ENCODE results near the gene PASK. TPM values are rescaled to one million over a fixed set of nuclear protein-coding genes. Genes with fewer than 3 reads are reported as not detected.

The PASK gene
- total RNA-seq, 1 experiment from 2014 or later: 51.6 TPM

- Histone ChIP-seq H3K9me3 (ENCODE audit: control insufficient read depth, insufficient read depth, low read depth, low read length) (no peaks in the 10 kb centered on the region), H3K4me3 (ENCODE audit: low read depth in 2 of 2, low read length in 2 of 2) (no peak overlapping the region), H3K27me3 (ENCODE audit: control insufficient read depth, insufficient read depth, low read length) (no peaks in the 10 kb centered on the region), H3K36me3 (ENCODE audit: control insufficient read depth, insufficient read depth, low read length) (no peaks in the 10 kb centered on the region; the same call in 1 of the 2 replicates), H3K27ac (ENCODE audit: low read length) (no peak overlapping the region), H3K4me1 (ENCODE audit: control insufficient read depth, insufficient read depth, low read length) (no peaks in the 10 kb centered on the region)
- intact Hi-C loops (cut with micrococcal nuclease; ENCODE audit: unreplicated experiment) (no loop called here), in situ Hi-C loops (cut with HindIII; ENCODE audit: low pct_unique_long_range_greater_than_20kb, low sequenced_read_pairs) (no loop called here)
- no peak for TF ChIP-seq CTCF (IDR thresholded peaks at IDR 0.05)
- TF ChIP-seq REST (IDR thresholded peaks at IDR 0.05; ENCODE audit: insufficient read depth in 1 of 2, low read depth in 2 of 2, low read length in 1 of 2): no peak
- TF ChIP-seq POLR2AphosphoS5 (IDR thresholded peaks at IDR 0.05; ENCODE audit: low read depth, low read length): no peak
- no peak for TF ChIP-seq SIN3A (IDR thresholded peaks at IDR 0.05; ENCODE audit: borderline replicate concordance, insufficient read depth, low read depth, low read length)
- no peak for TF ChIP-seq TCF7L2 (IDR thresholded peaks at IDR 0.05; ENCODE audit: low read depth, low read length)
- ATAC-seq (no peak), DNase-seq (ENCODE audit: low read depth, low spot score) (no peak)
- ChIA-PET POLR2A (no interaction called here), CTCF (no interaction called here)
- BruUV-seq (replicated peaks): no TSS peak
Measured at GRCh38 chr2:241125626-241126025, 23.6 kb downstream of the PASK start.

GRCh38 chr2:241123816-241124536, 25.3 kb downstream of the PASK start:
- in situ Hi-C loops (cut with HindIII; ENCODE audit: low pct_unique_long_range_greater_than_20kb, low sequenced_read_pairs): no loop called here
- CTCF ChIA-PET: no interaction called here
- Histone ChIP-seq H3K27me3 (ENCODE audit: control insufficient read depth, insufficient read depth, low read length) (no peaks in the 10 kb centered on the region), H3K36me3 (ENCODE audit: control insufficient read depth, insufficient read depth, low read length) (no peaks in the 10 kb centered on the region; the same call in 1 of the 2 replicates), H3K4me1 (ENCODE audit: control insufficient read depth, insufficient read depth, low read length) (no peaks in the 10 kb centered on the region), H3K9me3 (ENCODE audit: control insufficient read depth, insufficient read depth, low read depth, low read length) (no peaks in the 10 kb centered on the region), H3K4me3 (ENCODE audit: low read depth in 2 of 2, low read length in 2 of 2) (no peak overlapping the region), H3K27ac (ENCODE audit: low read length) (no peak overlapping the region)
- intact Hi-C loops (cut with micrococcal nuclease; ENCODE audit: unreplicated experiment): no loop called here
- POLR2A ChIA-PET: no interaction called here
- DNase-seq (ENCODE audit: low read depth, low spot score) (no peak), ATAC-seq (0 out of 2 replicates have a peak, but pooled peaks have one; percentile 26)
- BruUV-seq (replicated peaks): no TSS peak
- TF ChIP-seq POLR2AphosphoS5 (IDR thresholded peaks at IDR 0.05; ENCODE audit: low read depth, low read length) (no peak), REST (IDR thresholded peaks at IDR 0.05; ENCODE audit: insufficient read depth in 1 of 2, low read depth in 2 of 2, low read length in 1 of 2) (no peak), SIN3A (IDR thresholded peaks at IDR 0.05; ENCODE audit: borderline replicate concordance, insufficient read depth, low read depth, low read length) (no peak), CTCF (IDR thresholded peaks at IDR 0.05) (no peak), TCF7L2 (IDR thresholded peaks at IDR 0.05; ENCODE audit: low read depth, low read length) (no peak)
